Ectodermal cell (in vitro differentiated cells): Measurements from ENCODE around the gene ZDHHC11B.
"Not testable (repeated sequence)": the region's sequence is repeated elsewhere in the genome, so short reads cannot be mapped to it uniquely, and the experiment has no call there.

ENCODE experiments used
- H3K27ac ChIP-seq: 2 replicates; pipeline ENCODE4 v1.7.0; 2013; ENCODE audit warnings: mild to moderate bottlenecking, low read depth, low read length; ENCODE audit not compliant: insufficient read depth, poor library complexity, severe bottlenecking
- H3K27me3 ChIP-seq: 2 replicates; pipeline ENCODE4 v1.7.0; 2013; ENCODE audit warnings: mild to moderate bottlenecking, low read length; ENCODE audit not compliant: insufficient read depth, control insufficient read depth, poor library complexity, severe bottlenecking
- H3K36me3 ChIP-seq: one replicate; pipeline ENCODE4 v1.7.0; 2013; ENCODE audit warnings: low read length; ENCODE audit not compliant: control insufficient read depth, insufficient read depth
- H3K4me1 ChIP-seq: one replicate; pipeline ENCODE4 v1.7.0; 2013; ENCODE audit warnings: low read length; ENCODE audit not compliant: control insufficient read depth, insufficient read depth
- H3K4me3 ChIP-seq: 2 replicates; pipeline ENCODE4 v1.7.0; 2013; ENCODE audit warnings: low read depth, low read length, control low read depth; ENCODE audit not compliant: insufficient read depth
- H3K9me3 ChIP-seq: 2 replicates; pipeline ENCODE4 v1.7.0; 2013; ENCODE audit warnings: mild to moderate bottlenecking, low read length, moderate library complexity; ENCODE audit not compliant: control insufficient read depth
- WGBS, 2 experiments: methylation state at CpG; one replicate each; pipeline ENCODE4 v1.1.7; 2013; ENCODE audit warnings: missing lambda C conversion rate in 2 of 2; 5-methylcytosine and 5-hydroxymethylcytosine counted together

ZDHHC11B gene

DNA sequence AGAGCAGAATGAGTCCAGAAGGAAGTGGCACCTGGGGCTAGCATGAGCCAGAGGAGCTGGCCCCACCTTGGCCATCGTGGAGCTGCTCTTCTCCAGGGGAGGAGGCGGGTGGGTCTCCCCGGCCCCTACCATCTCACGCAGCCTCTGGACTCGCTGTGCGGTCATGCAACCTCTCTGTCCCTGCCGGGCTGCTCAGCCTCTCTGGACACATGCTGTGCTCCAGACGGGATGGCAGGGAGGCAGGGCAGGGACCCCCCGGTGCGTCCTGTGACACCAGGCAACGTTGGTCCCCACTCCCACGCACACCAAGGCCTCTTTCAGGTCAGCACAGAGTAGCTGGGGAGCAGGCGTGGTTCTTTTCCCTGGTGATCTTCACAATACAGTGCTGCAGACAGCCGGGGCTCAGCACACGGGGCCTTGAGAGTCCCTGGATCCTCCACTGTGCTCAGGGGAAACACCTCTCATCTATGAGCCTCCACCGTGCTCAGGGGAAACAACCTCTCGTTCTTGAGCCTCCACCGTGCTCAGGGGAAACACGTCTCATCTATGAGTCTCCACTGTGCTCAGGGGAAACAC is 30.9 kb downstream of the ZDHHC11B start:
- 86 to 87% methylated on average over 15 of the region's 19 CpGs for WGBS, 2 experiments
- H3K9me3 ChIP-seq, H3K36me3 ChIP-seq: not testable (repeated sequence)

DNA sequence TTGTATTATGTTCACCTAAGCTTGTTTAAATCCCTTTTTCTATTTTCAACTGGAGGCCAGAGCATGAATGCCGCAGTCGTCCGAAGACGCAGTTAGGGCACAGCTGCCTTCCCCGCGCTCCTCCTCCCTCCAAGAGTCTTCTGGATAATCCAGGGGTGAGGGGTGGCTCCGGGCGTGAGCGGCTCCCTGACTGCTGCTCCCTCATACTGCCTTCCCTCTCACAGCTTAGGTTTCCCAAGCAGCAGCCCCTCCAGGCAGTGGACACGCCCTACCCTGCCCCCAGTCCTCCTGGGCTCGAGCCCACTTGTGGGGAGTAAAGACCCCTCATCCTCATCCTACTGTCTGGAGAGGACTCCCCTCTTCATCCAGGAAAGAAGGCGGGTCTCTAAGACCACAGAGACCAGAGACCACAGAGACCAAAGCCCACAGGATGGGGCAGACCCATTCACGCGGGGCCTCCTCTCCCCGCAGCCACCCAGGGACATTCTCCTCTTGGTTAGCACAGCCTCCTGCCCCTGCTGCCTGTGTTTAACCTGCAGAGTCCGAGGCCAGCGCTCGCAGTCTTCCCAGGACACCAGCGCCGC is 31.9 kb downstream of the ZDHHC11B start:
- H3K27ac ChIP-seq, H3K9me3 ChIP-seq, H3K36me3 ChIP-seq, H3K4me3 ChIP-seq, H3K27me3 ChIP-seq: not testable (repeated sequence)
- 74 to 76% methylated on average over 14 to 15 of the region's 20 CpGs for WGBS, 2 experiments
- peaks cover 13% of the 10 kb centered on the region for H3K4me1 ChIP-seq

More for the DNA sequence above, 30.9 kb downstream of the ZDHHC11B start:
- not testable (repeated sequence) for H3K27ac ChIP-seq, H3K4me3 ChIP-seq, H3K27me3 ChIP-seq
- peaks cover 21% of the 10 kb centered on the region for H3K4me1 ChIP-seq

DNA sequence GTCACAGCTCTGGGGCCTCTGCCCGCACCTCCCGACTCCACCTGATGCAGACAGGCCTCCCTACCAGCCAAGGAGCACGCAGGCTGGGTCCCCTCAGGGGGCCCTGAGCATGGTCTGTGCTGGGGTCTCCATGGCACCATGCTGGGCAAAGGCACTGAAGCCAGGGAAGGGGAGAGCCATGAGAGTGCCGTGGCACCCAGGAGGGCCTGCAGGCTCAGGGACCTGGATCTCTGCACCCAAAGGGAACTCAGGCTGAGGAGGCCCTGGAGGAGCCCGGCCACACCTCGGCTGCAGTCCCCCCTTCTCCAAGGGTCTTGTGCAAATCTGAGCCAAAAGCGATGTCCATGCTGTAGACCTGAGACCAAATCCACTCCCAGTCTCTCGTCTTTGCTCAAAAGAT is 32.5 kb downstream of the ZDHHC11B start:
- H3K9me3 ChIP-seq, H3K4me3 ChIP-seq, H3K4me1 ChIP-seq, H3K27me3 ChIP-seq, H3K27ac ChIP-seq, H3K36me3 ChIP-seq: not testable (repeated sequence)
- 89 to 94% methylated on average over 7 to 8 of the region's 8 CpGs for WGBS, 2 experiments

DNA sequence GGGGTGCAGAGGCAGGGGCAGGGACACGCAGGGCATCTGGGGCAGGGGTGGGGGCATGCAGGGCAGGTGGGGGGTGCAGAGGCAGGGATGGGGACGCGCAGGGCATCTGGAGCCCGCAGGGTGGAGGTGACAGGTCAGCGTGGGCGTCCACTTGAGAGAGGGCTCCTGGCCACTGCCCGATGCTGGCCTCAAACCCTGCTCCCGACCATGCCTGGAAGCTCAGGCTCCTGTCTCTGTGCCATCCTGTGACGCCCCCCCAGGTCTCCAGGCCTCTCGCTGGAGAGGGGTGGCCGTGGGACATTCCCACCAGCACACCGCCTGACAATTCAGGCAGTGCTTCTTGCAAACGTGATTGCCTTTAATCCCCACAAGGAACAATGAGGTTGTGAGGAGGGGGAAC is 33.0 kb downstream of the ZDHHC11B start:
- no peaks in the 10 kb centered on the region for H3K9me3 ChIP-seq
- peaks cover 3% of the 10 kb centered on the region for H3K4me1 ChIP-seq
- no peak overlapping the region for H3K27ac ChIP-seq
- WGBS, 2 experiments = 88 to 89% methylated on average over 13 of the region's 13 CpGs
- no peak overlapping the region for H3K4me3 ChIP-seq
- H3K36me3 ChIP-seq = no peaks in the 10 kb centered on the region
- H3K27me3 ChIP-seq = no peaks in the 10 kb centered on the region

DNA sequence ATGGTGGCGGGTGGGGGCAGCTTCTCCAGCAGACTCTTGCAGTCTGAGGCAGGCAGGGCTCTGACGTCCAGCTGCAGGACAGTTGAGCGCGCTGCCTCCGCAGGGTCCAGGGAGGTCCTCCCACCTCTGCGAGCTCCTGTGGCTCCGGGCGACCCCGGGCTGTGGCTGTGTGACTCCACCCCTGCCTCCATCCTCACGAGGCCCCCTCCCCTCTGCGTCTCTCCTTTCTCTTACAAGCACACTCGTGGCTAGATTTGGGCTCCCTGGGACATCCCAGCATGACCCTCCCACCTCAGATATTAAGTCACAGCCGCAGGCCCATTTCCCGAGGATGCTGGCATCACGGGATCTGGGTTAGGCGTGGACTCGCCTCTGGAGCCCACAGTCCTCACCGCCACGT is 34.3 kb downstream of the ZDHHC11B start:
- H3K27ac ChIP-seq, H3K9me3 ChIP-seq, H3K4me1 ChIP-seq, H3K27me3 ChIP-seq, H3K4me3 ChIP-seq, H3K36me3 ChIP-seq: not testable (repeated sequence)
- 90 to 93% methylated on average over 18 of the region's 19 CpGs for WGBS, 2 experiments

DNA sequence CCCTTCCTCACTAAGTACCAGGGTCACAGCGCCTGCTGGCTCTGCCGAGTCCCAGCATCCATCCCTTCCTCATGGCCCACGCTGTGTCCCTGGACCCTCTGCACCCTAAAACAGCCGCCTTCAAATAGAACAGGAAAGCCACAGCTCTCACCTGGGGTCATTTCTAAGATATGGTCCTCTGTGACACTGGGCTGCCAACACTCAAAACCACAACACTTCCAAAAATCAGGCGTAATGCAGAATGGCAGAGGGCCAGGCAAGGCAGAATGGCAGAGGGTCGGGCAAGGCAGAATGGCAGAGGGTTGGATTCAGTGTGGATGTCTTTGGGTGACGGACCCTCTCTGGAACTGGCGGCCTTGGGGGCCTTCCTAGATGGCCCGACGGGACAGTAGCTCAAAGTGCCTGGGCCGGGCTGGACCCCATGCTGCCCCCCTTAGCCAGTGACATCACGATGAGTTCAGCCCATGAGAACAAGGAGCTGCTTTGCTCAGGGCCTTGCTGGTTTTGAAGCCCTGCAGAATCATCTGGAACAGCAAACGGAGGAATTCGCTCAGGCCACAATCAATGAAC is 35.3 kb downstream of the ZDHHC11B start:
- 91 to 92% methylated on average over 14 of the region's 14 CpGs for WGBS, 2 experiments
- Histone ChIP-seq H3K9me3 (no peaks in the 10 kb centered on the region), H3K36me3 (no peaks in the 10 kb centered on the region), H3K27ac (no peak overlapping the region), H3K4me3 (no peak overlapping the region), H3K27me3 (no peaks in the 10 kb centered on the region), H3K4me1 (no peaks in the 10 kb centered on the region)

DNA sequence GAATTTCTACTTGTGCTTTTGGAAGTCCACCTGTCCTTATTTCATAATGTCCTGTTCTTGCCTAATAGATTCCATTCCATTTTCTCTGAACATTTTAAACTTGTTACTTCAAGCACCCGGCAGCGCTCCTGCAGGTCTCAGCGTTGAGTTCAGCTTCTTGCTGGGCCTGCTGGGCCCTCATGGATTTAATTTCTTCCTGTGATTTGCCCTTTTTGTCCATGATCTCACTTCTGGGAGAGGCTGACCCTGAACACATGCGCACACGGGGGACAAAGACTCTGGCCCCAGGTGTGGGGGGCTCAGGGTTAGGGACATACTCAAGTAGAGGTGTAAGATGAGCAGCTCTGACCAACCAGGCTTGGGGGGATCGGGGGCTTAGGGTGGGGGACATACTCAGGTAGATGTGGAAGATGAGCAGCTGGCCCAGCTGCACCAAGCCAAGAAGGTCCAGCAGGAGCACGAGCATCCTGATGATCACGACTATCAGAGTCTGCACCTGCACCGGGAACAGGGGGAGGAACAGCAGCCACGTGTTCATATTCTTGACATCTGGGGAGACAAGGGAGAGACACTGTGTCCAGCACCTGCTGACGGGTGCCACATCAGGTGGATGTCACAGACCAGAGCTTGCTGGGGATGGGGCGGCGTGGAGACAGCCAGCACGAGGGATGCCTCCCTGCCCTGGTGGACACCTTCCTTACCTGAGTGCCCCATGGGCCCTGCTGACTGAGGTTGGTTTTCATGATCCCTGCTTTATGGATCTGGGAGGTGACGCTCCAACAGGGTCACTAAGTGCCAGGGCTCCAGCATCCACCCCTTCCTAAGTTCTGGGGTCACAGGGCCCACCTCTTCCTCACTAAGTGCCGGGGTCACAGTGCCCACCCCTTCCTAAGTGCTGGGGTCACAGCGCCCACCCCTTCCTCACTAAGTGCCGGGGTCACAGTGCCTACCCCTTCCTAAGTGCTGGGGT is 36.2 kb downstream of the ZDHHC11B start:
- 87 to 88% methylated on average over 16 of the region's 18 CpGs for WGBS, 2 experiments
- not testable (repeated sequence) for H3K4me3 ChIP-seq, H3K27ac ChIP-seq, H3K9me3 ChIP-seq, H3K27me3 ChIP-seq, H3K4me1 ChIP-seq, H3K36me3 ChIP-seq

DNA sequence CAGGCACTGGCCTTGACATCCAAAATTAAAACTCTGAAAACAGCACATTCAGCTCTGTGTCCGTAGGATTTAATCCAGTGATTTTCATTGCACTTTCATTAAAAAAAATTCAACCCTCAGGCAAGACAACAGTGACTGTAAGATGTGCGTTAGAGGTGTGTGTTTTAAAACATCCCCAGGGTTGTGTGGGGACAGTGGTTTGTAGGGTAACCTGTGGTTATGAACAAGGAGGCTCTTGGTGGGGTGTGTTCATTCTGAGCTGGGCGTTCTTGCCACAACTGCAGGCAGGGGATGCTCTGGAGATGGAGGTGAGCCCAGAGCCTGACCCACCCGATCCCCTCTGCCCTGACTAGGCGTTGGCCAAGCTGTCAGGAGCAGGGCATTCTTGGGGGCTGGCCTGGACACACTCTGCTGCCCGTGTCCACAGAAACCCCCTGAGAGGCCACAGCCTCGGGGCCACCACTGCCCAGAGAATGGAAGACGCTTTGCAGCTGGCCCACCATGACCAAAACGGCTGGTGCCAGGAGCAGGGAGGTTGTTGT is 37.2 kb downstream of the ZDHHC11B start:
- WGBS, 2 experiments = 90 to 94% methylated on average over 3 to 4 of the region's 9 CpGs
- not testable (repeated sequence) for H3K9me3 ChIP-seq, H3K4me1 ChIP-seq, H3K27me3 ChIP-seq, H3K27ac ChIP-seq, H3K36me3 ChIP-seq, H3K4me3 ChIP-seq

DNA sequence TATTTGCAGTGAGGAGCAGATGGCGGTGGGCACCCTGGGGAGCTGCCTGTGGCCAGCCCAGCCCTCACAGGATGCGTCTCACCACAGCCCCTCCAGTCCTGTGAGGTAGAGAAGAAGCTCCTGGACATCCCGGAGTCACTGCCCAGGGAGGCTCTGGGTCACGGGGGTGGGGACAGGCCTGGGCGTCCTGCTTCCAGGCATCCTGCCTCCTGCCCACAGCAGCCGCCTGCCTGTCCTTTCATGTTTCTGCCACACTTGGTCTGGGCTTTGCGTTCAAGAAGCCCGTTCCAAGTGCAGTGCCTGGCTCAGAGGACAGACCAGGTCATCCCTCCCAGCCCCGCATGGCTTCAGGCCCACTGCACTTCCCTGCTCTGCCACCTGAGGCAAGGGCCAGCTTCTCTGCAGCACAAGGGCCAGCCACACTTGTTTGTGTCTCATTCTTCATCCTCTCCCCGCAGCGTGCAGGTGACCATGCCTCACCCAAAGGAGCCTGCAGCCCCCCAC is 38.2 kb downstream of the ZDHHC11B start:
- no peak overlapping the region for H3K4me3 ChIP-seq
- WGBS, 2 experiments = 76 to 77% methylated on average over 11 of the region's 11 CpGs
- H3K36me3 ChIP-seq = no peaks in the 10 kb centered on the region
- no peaks in the 10 kb centered on the region for H3K27me3 ChIP-seq
- no peak overlapping the region for H3K27ac ChIP-seq
- H3K9me3 ChIP-seq = no peaks in the 10 kb centered on the region
- H3K4me1 ChIP-seq = no peaks in the 10 kb centered on the region
